GM12878 (cell line): ENCODE results near the gene NEURL3. TPM values are rescaled to one million over a fixed set of nuclear protein-coding genes. Genes with fewer than 3 reads are reported as not detected.

Source experiments
- BACH1 ChIP-seq: fragments of 450-650 bp; IDR thresholded peaks from 2 replicates; pipeline ENCODE4 v1.6.1; 2017; ENCODE audit warnings: mild to moderate bottlenecking, borderline replicate concordance
- BCL11A ChIP-seq: IDR thresholded peaks from 2 replicates; pipeline ENCODE4 v1.6.1; 2011; ENCODE audit warnings: low read depth, low read length
- BRCA1 ChIP-seq: IDR thresholded peaks from 2 replicates; pipeline ENCODE4 v1.6.1; 2011; ENCODE audit warnings: low read depth, low read length, improper control_type of control experiment
- CBX3 ChIP-seq: fragments of 200-600 bp; sonication (generic); IDR thresholded peaks from 2 replicates; pipeline ENCODE4 v1.6.1; 2016; ENCODE audit warnings: low read depth, borderline replicate concordance
- CHD2 ChIP-seq: IDR thresholded peaks from 2 replicates; pipeline ENCODE4 v1.6.1; 2011; ENCODE audit warnings: low read depth, low read length, improper control_type of control experiment, borderline replicate concordance
- CTCF ChIP-seq, 3 experiments: IDR thresholded peaks in 2 of 3; conservative IDR thresholded peaks in 1 of 3; 2 replicates each; pipeline ENCODE4 v1.5.1; 2011; ENCODE audit warnings: low read depth in 3 of 3, low read length in 3 of 3, mild to moderate bottlenecking in 3 of 3, control low read depth in 2 of 3, moderate library complexity in 2 of 3, inconsistent platforms in 1 of 3, mixed read lengths in 1 of 3; ENCODE audit not compliant: control insufficient read depth in 2 of 3, insufficient read depth in 1 of 3; ENCODE audit errors: extremely low read depth in 1 of 3
- ELK1 ChIP-seq: IDR thresholded peaks from 2 replicates; pipeline ENCODE4 v1.6.1; 2012; ENCODE audit warnings: low read depth, low read length, improper control_type of control experiment
- EZH2 ChIP-seq: IDR thresholded peaks from 2 replicates; pipeline ENCODE4 v1.6.1; 2012; ENCODE audit warnings: low read depth, mild to moderate bottlenecking, control low read depth, inconsistent platforms, low read length, borderline replicate concordance; ENCODE audit not compliant: control insufficient read depth
- FOXK2 ChIP-seq: fragments of 450-650 bp; IDR thresholded peaks from 2 replicates; pipeline ENCODE4 v1.6.1; 2017; ENCODE audit warnings: mild to moderate bottlenecking, moderate library complexity
- IRF4 ChIP-seq: IDR thresholded peaks from 2 replicates; pipeline ENCODE4 v1.6.1; 2011; ENCODE audit warnings: low read depth, low read length
- KLF5 ChIP-seq: fragments of 450-650 bp; IDR thresholded peaks from 2 replicates; pipeline ENCODE4 v1.6.1; 2014; ENCODE audit warnings: mild to moderate bottlenecking; ENCODE audit not compliant: partially characterized antibody
- MEF2A ChIP-seq: IDR thresholded peaks from 2 replicates; pipeline ENCODE4 v1.6.1; 2011; ENCODE audit warnings: low read depth, mild to moderate bottlenecking, low read length, moderate library complexity; ENCODE audit not compliant: insufficient read depth
- MYB ChIP-seq: fragments of 150-350 bp; IDR thresholded peaks from 2 replicates; pipeline ENCODE4 v1.6.1; 2014; ENCODE audit warnings: mild to moderate bottlenecking, low read depth, low read length, borderline replicate concordance
- RAD21 ChIP-seq: IDR thresholded peaks from 2 replicates; pipeline ENCODE4 v1.6.1; 2011; ENCODE audit warnings: mild to moderate bottlenecking, low read depth, low read length, moderate library complexity; ENCODE audit not compliant: insufficient read depth
- RFX5 ChIP-seq: IDR thresholded peaks from 2 replicates; pipeline ENCODE4 v1.6.1; 2011; ENCODE audit warnings: low read depth, low read length, improper control_type of control experiment
- RUNX3 ChIP-seq: IDR thresholded peaks from 2 replicates; pipeline ENCODE4 v1.6.1; 2012; ENCODE audit warnings: low read length, inconsistent platforms
- SMAD1 ChIP-seq: fragments of 450-650 bp; IDR thresholded peaks from 2 replicates; pipeline ENCODE4 v1.6.1; 2018; ENCODE audit warnings: mild to moderate bottlenecking, low read depth; ENCODE audit not compliant: partially characterized antibody
- SMC3 ChIP-seq: IDR thresholded peaks from 2 replicates; pipeline ENCODE4 v1.6.1; 2011; ENCODE audit warnings: low read length, improper control_type of control experiment, borderline replicate concordance
- SPI1 ChIP-seq: IDR thresholded peaks from 2 replicates; pipeline ENCODE4 v1.6.1; 2011; ENCODE audit warnings: low read depth, mild to moderate bottlenecking, low read length, moderate library complexity, borderline replicate concordance; ENCODE audit not compliant: insufficient read depth
- STAT3 ChIP-seq: IDR thresholded peaks from 2 replicates; pipeline ENCODE4 v1.6.1; 2011; ENCODE audit warnings: low read depth, low read length, improper control_type of control experiment
- WRNIP1 ChIP-seq: IDR thresholded peaks from 2 replicates; pipeline ENCODE4 v1.6.1; 2011; ENCODE audit warnings: low read depth, low read length, improper control_type of control experiment, borderline replicate concordance
- ZNF217 ChIP-seq: fragments of 450-650 bp; IDR thresholded peaks from 2 replicates; pipeline ENCODE4 v1.6.1; 2017; ENCODE audit warnings: antibody characterized with exemption, mild to moderate bottlenecking
- polyA plus RNA-seq, 11 experiments: library from polyadenylated mRNA; depleted of rRNA in 4 of 11; unstranded in 6 of 11; stranded (reverse) in 5 of 11; fragments of >200 nt; fragmentation: Nextera tagmentation in 4 of 11; fragmentation: Illumina TruSeq in 1 of 11; extraction: Ambion mirVana in 4 of 11; extraction: Trizol in 1 of 11; gene quantifications; 1 replicate in 1 of 11; 2 replicates in 10 of 11; pipeline versions ENCODE4 v1.2.1 to v1.2.3, GENCODE V29; 2011 to 2016; ENCODE audit warnings: inconsistent platforms in 2 of 11, missing spikeins in 2 of 11, low read depth in 1 of 11
- total RNA-seq, 4 experiments: library from RNA; depleted of rRNA in 3 of 4; stranded (reverse); fragments of >200 nt in 3 of 4; fragmentation: Illumina TruSeq in 1 of 4; extraction: Trizol in 1 of 4; gene quantifications; 2 replicates each; pipeline versions ENCODE4 v1.2.1 to v1.2.3, GENCODE V29; 2013 to 2021
- TF ChIP-seq, protein P1 (sequence below): fragments of 450-650 bp; IDR thresholded peaks from 2 replicates; pipeline ENCODE4 v1.6.1; 2017; ENCODE audit warnings: mild to moderate bottlenecking, low read depth, inconsistent platforms; ENCODE audit not compliant: poor library complexity, severe bottlenecking
- TF ChIP-seq, protein P2 (sequence below): IDR thresholded peaks from 2 replicates; pipeline ENCODE4 v1.6.1; 2012; ENCODE audit warnings: low read depth, low read length, improper control_type of control experiment
- TF ChIP-seq, protein P3 (sequence below): fragments of 450-650 bp; IDR thresholded peaks from 2 replicates; pipeline ENCODE4 v1.6.1; 2014; ENCODE audit warnings: mild to moderate bottlenecking

Gene NEURL3
- total and polyA plus RNA-seq, 10 of the 15 experiments (the other 5 are each of a cell fraction or from before 2014, with no cell fraction given), result 0.03 to 6.3 (median 0.47) TPM

- TF ChIP-seq STAT3 (no peak), SMC3 (peak; percentile 80), RUNX3 (peak; percentile 68), RAD21 (peak; percentile 84), CBX3 (no peak), ELK1 (no peak), IRF4 (no peak), ZNF217 (no peak), SMAD1 (no peak), BRCA1 (no peak), RFX5 (no peak), KLF5 (no peak), BACH1 (no peak), MYB (no peak), CTCF (IDR thresholded peaks at IDR 0.05 in 2 of 3, conservative IDR thresholded peaks at IDR 0.05 in 1 of 3; ENCODE audit: control insufficient read depth in 2 of 3, extremely low read depth in 1 of 3, insufficient read depth in 1 of 3, low read depth in 3 of 3, low read length in 3 of 3) (peak; percentile 84 to 99 (median 95); a peak in 5 of 6 replicates), CHD2 (no peak), MEF2A (no peak), WRNIP1 (no peak), SPI1 (no peak), BCL11A (no peak), FOXK2 (no peak), EZH2 (no peak)
- TF ChIP-seq, protein P1, sequence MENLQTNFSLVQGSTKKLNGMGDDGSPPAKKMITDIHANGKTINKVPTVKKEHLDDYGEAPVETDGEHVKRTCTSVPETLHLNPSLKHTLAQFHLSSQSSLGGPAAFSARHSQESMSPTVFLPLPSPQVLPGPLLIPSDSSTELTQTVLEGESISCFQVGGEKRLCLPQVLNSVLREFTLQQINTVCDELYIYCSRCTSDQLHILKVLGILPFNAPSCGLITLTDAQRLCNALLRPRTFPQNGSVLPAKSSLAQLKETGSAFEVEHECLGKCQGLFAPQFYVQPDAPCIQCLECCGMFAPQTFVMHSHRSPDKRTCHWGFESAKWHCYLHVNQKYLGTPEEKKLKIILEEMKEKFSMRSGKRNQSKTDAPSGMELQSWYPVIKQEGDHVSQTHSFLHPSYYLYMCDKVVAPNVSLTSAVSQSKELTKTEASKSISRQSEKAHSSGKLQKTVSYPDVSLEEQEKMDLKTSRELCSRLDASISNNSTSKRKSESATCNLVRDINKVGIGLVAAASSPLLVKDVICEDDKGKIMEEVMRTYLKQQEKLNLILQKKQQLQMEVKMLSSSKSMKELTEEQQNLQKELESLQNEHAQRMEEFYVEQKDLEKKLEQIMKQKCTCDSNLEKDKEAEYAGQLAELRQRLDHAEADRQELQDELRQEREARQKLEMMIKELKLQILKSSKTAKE, result no peak
- TF ChIP-seq, protein P2, sequence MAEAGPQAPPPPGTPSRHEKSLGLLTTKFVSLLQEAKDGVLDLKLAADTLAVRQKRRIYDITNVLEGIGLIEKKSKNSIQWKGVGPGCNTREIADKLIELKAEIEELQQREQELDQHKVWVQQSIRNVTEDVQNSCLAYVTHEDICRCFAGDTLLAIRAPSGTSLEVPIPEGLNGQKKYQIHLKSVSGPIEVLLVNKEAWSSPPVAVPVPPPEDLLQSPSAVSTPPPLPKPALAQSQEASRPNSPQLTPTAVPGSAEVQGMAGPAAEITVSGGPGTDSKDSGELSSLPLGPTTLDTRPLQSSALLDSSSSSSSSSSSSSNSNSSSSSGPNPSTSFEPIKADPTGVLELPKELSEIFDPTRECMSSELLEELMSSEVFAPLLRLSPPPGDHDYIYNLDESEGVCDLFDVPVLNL, result no peak
- TF ChIP-seq, protein P3, sequence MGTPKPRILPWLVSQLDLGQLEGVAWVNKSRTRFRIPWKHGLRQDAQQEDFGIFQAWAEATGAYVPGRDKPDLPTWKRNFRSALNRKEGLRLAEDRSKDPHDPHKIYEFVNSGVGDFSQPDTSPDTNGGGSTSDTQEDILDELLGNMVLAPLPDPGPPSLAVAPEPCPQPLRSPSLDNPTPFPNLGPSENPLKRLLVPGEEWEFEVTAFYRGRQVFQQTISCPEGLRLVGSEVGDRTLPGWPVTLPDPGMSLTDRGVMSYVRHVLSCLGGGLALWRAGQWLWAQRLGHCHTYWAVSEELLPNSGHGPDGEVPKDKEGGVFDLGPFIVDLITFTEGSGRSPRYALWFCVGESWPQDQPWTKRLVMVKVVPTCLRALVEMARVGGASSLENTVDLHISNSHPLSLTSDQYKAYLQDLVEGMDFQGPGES, result 0 out of 2 replicates have a peak, but pooled peaks have one; percentile 43
These were observed 2.9 kb upstream of the NEURL3 start (continued) for GRCh38 chr2:96507957-96508520.
